GOT3 (cell line): ENCODE results near the gene CSH2.
"Not testable (repeated sequence)": the region's sequence is repeated elsewhere in the genome, so short reads cannot be mapped to it uniquely, and the experiment has no call there.

Experiments
- DNase-seq: peaks from one replicate; lab custom pipeline; 2025; ENCODE audit warnings: mixed read lengths; lab: John Stamatoyannopoulos, UW

Gene CSH2

DNA sequence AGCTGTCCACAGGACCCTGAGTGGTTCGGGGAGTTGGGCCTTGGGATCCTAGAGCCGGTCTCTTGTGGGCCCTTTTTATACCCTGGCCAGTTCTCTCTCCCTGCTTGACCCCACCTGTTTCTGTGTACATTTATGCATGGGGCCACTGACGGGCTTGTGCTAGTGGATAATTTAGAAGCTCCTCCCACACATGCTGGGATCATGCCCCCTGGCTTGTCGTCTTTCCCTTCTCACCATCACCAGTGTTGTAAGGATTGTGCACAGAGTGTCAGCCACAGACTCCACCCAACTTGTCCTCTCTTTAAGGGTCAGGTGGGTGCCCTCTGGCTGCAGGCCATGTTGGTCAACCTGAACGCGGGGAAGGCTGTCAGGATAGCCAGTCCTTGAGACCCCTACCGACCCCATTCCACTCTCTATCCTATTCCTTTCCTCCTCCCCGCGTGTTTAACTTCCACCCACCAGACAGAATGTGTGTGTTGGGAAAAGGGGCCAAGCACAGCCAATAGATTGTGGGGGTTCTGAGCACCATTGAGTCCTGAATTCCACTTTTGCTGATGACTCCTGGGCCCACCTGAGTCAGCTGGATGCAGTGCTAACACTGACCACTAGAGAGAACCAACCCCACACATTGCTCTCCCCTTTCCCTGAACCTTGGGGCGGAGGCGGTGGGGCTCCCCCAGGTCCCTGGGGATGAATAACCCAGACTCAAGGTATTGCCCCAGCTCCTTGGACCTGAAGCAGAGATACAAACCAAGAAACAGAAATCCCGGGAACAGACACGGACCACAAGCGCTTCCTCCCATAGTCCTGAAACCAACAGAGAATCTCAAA is 23.3 kb upstream of the CSH2 start, which contains the start of gene CSH1:
Gene CSH1, minus strand, starts transcription at position 51 of the 831 bp plus-strand sequence. CDS start 63 bp downstream, outside the sequence.
- DNase-seq = not testable (repeated sequence)

- not testable (repeated sequence) for DNase-seq
These were observed 21.3 kb upstream of the CSH2 start for GRCh38 chr17:63894821-63895220.

DNA sequence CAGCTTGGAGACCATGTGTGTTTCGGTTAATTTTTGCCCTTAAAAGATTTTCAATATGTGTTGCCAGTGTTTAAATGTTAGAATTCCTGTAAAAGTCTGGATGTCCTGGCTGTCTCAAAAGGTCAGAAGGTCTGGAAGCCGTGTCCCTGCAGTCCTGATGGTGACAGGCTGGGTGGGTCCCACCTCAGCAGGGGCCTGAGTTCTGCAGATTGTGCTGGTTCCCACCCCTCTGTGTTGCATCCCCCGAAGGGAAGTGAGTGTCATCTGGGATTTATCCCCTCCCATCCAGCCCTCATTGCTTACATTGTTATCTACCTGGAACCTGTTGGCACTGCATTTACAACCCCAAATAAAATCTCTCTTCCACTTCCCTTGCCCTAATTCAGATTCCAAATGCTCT is 20.5 kb upstream of the CSH2 start:
- not testable (repeated sequence) for DNase-seq

GRCh38 chr17:63892316-63893037 is 19.0 kb upstream of the CSH2 start:
- not testable (repeated sequence) for DNase-seq

GRCh38 chr17:63889026-63889848 is 15.8 kb upstream of the CSH2 start:
- not testable (repeated sequence) for DNase-seq

DNA sequence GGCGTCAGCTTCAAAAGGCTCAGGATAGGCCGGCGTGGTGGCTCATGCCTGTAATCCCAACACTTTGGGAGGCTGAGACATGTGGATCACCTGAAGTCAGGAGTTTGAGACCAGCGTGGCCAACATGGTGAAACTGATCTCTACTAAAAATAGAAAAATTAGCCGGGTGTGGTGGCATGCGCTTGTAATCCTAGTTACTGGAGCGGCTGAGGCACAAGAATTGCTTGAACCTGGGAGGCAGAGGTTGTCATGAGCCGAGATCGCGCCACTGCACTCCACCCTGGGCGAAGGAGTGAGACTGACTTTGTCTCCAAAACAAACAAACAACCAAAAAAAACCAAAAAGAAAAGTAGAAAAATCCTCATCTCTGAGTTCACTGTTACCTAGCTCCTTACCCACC is 11.6 kb upstream of the CSH2 start:
- DNase-seq = not testable (repeated sequence)

DNA sequence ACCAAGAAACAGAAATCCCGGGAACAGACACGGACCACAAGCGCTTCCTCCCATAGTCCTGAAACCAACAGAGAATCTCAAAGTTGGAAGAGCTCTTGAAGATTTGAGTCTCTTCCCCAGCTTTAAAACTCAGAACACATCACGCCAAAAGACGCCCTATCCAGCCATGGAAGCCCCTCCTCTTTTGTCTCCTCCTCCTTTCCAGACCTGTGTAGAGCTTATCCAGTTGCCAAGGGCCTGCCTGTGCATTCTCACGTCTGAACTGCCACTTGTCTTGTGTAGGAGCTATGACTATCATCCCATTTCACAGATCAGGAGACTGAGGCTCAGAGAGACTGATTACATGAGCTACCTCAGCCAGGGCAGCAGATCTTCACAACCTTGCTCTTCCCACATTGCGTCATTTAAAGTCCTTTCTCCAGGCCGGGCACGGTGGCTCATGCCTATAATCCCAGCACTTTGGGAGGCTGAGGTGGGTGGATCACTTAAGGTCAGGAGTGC is 9.2 kb upstream of the CSH2 start:
- DNase-seq = not testable (repeated sequence)

GRCh38 chr17:63881935-63882601 is 8.6 kb upstream of the CSH2 start, which contains the start of gene GH2:
GH2 (minus strand) TSS chr17:63881944; CDS start chr17:63881801, 143 bp downstream.
- no peak for DNase-seq

GRCh38 chr17:63881337-63881736 is 7.9 kb upstream of the CSH2 start:
- not testable (repeated sequence) for DNase-seq

DNA sequence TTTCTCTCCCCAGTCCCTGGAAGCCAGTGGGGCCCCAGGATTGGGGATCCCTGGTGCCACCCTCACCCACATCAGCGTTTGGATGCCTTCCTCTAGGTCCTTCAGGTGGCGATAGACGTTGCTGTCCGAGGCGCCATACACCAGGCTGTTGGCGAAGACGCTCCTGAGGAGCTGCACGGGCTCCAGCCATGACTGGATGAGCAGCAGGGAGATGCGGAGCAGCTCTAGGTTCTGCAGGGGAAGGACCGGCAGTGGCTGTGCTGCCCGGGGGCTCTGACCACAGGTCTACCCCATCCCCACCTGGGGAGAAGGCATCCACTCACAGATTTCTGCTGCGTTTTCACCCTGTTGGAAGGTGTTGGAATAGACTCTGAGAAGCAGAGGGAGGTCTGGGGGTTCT is 7.2 kb upstream of the CSH2 start:
- DNase-seq = no peak

DNA sequence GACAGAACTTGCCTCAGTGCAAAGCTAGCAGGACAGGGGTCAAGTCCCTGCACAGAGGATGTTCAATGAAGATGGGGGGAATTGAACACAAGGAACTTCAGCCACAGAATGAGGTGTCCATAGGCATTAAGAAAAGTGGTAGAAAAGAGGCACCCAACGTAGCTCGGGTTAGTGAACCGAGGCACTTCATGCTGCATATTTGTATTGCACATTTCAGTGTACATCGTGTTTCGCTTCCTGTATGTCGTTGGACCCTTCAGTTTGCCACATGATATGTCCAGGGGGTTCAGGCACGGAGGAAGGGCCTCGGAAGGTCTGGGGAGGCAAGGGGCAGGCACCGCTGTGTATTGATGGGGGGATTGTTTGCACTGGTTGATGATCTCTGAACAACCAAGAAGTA is 4.9 kb upstream of the CSH2 start:
- not testable (repeated sequence) for DNase-seq

- not testable (repeated sequence) for DNase-seq
These were observed 1.2 kb upstream of the CSH2 start for GRCh38 chr17:63874693-63875092.

DNA sequence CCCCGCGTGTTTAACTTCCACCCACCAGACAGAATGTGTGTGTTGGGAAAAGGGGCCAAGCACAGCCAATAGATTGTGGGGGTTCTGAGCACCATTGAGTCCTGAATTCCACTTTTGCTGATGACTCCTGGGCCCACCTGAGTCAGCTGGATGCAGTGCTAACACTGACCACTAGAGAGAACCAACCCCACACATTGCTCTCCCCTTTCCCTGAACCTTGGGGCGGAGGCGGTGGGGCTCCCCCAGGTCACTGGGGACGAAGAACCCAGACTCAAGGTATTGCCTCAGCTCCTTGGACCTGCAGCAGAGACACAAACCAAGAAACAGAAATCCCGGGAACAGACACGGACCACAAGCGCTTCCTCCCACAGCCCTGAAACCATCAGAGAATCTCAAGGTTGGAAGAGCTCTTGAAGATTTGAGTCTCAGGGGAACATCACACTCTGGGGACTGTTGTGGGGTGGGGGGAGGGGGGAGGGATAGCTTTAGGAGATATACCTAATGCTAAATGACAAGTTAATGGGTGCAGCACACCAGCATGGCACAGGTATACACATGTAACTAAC is 667 bp upstream of the CSH2 start:
- DNase-seq = not testable (repeated sequence)

DNA sequence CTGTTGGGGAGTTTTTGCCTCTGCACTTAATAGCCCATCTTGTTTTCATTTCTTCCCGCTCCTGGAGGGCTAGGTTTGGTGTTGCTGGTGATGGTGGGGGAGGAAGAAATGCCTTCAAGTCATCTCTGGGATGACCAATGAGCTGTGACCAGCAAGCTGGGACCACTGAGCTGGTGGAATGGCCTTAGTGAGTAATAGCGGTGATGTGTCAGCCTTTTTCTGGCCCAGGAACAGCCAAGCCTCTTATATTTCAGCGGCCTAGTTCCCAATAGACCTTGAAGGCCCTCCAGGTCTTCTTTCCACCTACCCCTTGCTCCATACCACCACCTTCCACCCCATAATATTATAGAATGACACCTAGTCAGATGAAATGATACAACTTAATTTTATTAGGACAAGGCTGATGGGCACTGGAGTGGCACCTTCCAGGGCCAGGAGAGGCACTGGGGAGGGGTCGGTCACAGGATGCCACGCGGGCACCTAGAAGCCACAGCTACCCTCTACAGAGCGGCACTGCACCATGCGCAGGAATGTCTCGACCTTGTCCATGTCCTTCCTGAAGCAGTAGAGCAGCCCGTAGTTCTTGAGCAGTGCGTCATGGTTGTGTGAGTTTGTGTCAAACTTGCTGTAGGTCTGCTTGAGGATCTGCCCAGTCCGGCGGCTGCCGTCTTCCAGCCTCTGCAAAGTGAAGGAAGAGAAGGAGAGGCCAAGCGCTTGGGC is 1.7 kb downstream of the CSH2 start:
- DNase-seq = not testable (repeated sequence)

DNA sequence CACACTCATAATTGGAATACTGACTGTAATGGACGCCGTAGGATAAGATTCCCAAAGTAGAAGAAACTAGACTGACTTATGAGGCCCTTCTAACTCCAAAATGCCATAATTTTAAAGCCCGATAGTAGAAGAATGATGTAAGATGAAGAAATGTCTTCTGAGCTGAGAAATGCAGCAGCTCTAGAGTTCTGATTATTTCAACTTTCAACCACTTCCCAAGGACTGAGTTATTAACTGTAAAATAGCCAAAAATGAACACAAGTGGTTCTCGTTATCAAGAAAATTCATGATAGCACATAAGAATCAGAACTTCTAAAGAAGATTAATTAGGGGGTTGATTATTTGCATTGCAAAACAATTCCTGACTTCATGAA is 3.2 kb downstream of the CSH2 start:
- not testable (repeated sequence) for DNase-seq

DNA sequence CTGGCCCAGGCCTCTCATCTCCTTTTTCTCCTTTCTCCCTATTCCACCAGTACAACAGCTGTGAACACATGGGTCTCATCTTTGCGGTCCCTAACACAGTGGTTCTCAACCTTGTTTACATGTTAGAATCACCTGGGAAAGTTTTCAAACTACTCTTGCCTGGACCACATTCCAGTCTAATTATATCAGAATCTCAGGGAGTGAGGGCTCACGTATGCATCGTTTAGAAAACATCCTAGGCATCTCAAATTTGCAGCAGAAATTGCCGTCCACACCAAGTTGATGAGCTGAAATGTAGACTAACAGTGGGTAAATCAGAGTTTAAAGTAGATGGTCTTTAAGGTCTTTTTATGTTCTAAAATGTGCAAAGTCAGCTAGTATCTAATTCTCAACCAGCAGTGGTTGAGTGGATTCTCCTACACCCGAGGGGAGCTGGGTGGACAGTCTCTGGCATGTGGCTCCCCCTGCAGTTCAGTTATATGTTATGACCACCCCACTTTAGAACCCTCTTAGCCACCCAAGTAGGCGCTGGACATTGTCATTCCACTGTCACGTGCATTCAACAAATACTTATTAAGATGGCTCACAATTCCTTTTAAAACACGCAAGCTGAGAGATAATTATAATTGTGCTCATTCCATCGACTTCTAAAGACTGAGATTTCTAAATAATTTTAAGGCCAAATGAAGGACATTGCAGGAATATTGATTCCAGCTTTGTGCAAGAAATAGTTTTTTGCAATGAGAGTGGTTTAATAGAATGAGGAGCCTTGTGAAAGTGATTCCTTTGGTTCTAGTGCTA is 3.8 kb downstream of the CSH2 start:
- not testable (repeated sequence) for DNase-seq

- DNase-seq = not testable (repeated sequence)
These were observed 6.9 kb downstream of the CSH2 start for GRCh38 chr17:63866625-63867024.

DNA sequence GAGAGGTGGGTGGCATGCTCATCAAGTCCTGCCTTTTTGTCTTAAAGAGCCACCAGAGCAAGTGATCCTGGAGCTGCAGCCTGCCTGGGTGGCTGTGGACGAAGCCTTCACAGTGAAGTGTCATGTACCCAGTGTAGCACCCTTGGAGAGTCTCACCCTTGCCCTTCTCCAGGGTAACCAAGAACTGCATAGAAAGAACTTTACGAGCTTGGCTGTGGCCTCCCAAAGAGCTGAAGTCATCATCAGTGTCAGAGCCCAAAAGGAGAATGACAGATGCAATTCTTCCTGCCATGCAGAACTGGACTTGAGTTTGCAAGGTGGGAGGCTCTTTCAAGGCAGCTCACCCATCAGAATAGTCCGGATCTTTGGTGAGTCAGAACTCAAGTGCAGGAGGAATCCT is 14.2 kb downstream of the CSH2 start:
- DNase-seq = no peak

- not testable (repeated sequence) for DNase-seq
These were observed 17.1 kb downstream of the CSH2 start for GRCh38 chr17:63856425-63856824.
